Activated effector memory CD4-positive, alpha-beta T cell treated with Interleukin-2 at 50 U/mL for 16 hours (primary cell): Measurements from ENCODE around the gene PSENEN.
"Not testable (repeated sequence)": the region's sequence is repeated elsewhere in the genome, so short reads cannot be mapped to it uniquely, and the experiment has no call there.

ENCODE experiments used
- DNase-seq: peaks from one replicate; pipeline ENCODE4 v3.0.0-alpha.2; 2020

Gene PSENEN

DNA sequence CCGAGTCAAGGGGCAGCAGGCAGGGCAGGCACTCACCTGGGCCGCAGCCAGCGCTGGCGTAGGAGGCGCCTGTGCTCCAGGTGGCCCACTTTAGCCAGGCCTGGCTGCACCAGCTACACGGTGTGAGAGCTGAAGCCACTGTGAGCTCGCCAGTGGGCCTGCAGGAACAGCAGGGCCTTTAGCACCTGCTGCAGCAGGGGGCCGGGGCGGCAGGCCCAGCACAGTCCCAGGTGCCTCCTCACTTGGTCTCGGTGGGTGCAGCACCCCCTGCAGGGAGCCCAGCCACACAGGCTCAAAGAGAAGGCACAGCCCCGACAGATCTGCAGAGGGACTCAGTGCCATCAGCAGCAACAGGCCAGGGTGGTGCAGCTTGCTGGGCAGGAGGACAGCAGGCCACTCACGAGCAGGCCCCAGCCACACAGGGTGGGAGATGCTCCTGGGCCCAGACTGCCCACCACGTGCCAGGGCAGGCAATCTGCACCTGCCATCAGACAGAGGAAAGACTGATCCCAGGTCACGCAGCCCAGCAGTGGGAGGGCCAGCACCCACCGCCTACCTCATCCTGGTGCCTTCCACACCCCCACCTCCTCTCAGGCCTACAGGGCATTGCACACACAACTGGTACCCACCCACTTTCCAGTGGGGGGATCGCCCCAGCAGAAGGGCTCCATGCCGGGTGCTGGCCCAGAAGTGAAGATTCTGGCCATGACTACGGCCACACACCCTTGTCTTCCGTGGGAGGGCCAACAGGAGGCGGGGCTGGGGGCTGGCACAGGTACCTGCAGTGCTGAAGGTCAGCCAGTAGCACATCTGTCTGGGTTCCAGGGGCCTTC is 45.7 kb downstream of the PSENEN start:
- no peak for DNase-seq

DNA sequence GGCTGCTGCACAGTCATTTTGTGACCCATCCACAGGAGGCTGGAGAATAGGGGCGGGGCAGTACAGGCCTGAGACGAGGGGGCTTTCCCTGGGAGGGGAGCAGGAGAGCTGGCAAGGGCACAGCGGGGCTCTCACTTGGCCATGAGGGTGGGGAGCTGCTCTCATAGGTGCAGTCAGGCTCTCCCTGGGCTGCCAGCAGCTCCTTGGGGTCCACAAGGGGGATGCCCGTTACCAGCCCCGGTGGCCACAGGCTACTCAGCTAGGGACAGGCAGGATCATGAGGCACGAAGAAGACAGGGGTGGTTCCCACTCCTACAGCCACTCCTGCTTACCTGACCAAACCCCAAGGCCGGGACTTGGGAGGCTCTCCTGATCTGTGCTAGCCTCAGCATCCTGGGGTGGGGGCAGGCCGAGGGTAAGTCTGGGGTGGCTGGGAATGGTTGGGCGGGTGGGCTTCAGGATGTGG is 46.4 kb downstream of the PSENEN start:
- DNase-seq, result no peak

DNA sequence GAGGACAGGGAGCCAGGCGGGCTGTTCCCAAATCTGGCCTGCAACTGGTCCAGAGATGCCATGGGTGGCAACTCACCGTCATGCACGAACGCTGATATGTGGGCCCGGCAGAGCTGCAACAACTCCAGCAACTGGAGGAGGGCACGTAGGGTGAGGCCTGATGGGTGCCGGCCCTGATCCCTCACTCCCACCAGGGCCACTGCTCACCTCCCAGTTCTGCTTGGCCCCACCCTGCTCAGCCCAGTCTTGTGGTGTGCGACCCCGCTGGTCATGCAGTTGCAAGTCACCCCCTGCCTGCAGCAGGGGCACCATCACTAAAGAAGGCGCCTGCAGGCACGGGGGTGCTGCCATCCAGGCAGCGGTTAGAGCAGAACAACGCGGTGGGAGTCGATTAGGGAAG is 46.9 kb downstream of the PSENEN start:
- DNase-seq, result no peak

DNA sequence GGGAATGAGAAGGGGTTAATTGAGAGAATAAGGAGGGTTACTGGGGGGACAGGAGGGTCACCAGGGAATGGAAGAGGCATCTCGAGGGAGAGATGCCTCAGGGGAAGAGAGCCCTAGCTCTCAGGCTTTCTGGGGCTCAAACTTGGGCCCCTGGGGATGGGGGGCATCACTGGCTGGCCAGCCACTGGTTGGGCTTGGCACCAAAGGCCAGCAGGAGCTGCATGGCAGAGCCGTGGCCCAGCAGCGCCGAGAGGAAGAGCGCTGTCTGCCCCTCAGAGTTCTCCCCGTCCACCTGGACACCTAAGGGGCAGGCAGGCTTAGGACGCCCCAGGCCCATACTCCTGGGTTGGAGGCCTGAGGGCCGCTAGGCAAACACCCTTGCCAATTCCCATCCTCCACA is 47.4 kb downstream of the PSENEN start:
- no peak for DNase-seq

DNA sequence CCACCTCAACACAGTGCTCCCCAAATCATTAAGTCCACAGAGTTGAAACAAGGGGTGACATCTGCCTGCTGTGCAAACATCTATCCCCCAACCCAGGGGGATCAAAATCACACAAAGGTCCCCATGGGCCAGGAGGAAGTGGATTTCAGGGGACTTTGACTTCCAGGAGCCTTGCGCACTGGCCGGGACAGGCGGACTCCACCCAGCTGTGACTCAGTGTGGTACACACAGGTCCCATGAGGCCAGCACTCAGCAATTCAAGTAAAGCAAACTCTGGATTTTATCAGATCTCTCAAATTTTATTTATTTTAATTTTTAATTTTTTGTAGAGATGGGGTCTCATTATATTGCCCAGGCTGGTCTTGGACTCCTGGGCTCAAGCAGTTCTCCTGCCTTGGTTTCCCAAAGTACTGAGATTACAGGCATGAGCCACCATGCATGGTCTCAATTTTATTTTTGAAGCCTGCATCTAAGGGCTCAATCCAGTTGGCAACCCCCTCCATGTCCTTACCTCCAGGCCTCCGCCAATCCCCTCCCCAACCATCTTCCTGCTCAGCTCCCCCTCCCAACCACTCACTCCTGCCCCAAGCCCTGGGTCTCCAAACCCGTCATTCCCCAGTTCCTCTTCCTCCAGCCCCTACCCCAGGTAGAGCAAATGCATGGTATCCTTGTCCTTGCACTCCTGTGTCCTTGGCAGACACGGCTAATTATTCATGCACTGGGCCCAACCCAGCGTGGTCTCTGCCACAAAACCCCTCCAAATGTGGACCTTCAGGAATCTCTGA is 48.1 kb downstream of the PSENEN start:
- no peak for DNase-seq

DNA sequence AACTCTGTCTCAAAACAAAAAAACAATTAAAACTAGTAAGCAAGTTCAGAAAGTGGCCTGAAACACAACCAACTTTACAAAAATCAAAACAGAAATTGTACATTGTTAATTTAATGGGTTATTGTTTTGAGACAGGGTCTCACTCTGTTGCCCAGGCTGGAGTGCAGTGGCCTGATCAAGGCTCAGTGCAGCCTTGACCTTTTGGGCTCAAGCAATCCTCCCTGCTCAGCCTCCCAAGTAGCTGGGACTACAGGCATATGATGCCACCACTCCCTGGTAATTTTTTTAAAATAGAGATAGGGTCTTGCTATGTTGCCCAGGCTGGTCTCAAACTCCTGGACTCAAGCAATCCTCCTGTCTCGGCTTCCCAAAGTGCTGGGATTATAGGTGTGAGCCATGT is 50.1 kb downstream of the PSENEN start:
- not testable (repeated sequence) for DNase-seq
